ENCODE results near the gene VAV1. TPM values are rescaled to one million over a fixed set of nuclear protein-coding genes. Genes with fewer than 3 reads are reported as not detected.

Gene VAV1
- total and polyA plus RNA-seq, 2 of the 13 experiments (the other 11 are each of a cell fraction or from before 2014, with no cell fraction given), result not detected

DNA sequence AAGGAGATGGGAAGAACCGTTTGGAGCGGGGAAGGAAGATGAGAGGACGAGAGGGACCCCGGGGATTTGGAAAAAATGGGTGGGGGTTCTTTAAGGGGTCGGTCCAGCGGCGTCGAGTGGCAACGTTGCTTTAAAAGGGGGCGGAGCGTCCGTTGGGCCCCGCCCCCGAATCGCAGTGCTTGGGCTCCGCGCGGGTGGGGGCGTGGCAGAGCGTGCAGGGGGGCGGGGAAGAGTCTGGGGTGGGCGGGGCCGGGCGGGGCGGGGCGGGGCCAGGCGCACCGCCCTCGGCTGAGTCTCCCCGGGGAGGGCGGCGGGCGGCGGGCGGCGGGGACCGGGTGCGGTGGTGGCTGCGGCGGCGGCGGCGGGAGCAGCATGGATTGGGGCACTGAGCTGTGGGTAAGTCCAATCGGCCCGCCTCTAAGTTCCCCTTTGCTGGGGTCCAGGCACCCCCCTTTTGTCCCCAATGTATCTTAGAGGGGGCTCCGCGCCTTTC, 33.1 kb upstream of the VAV1 start, which contains the start of gene TRIP10:
TRIP10 (plus strand) TSS at position 291 of the 493 bp plus-strand sequence; CDS start at position 373, 82 bp downstream.
- ChIA-PET CTCF (ENCODE audit: low intra/inter-chr PET ratio, low total read pairs) (interaction anchor here (3.1 to 3.4 kb wide), 3 partner anchors 14 to 124 kb away, joined by 17 to 31 read pairs (median 25); no protein-coding TSS in a partner anchor), POLR2A (interaction anchor here (1.4 to 5.4 kb wide), 4 partner anchors 14 to 124 kb away, joined by 11 to 278 read pairs (median 51); partner anchors contain the start of gene C3)
- Histone ChIP-seq H4K20me1 (ENCODE audit: insufficient read depth, low read length) (peaks cover 16% of the 10 kb centered on the region), H3K4me3 (replicated peaks in 1 of 3; ENCODE audit: insufficient read depth in 1 of 3, low read depth in 2 of 3, low read length in 3 of 3) (peak within 1 kb of the TSS; percentile 89 to 100 (median 92)), H3K27ac (ENCODE audit: extremely low read length, insufficient read depth, low read length) (peak within 1 kb of the TSS; percentile 80), H3K79me2 (ENCODE audit: insufficient read depth, low read length) (peaks cover 32% of the 10 kb centered on the region), H3K9me3 (ENCODE audit: low read length) (no peaks in the 10 kb centered on the region), H3K36me3 (replicated peaks in 1 of 2; ENCODE audit: control insufficient read depth in 1 of 2, insufficient read depth in 2 of 2, low read length in 2 of 2) (peaks cover 4 to 17% of the 10 kb centered on the region in 2 experiments; a peak in 4 of 5 replicates), H3K4me1 (ENCODE audit: insufficient read depth, low read length) (peaks cover 62% of the 10 kb centered on the region), H3K4me2 (ENCODE audit: low read depth, low read length) (peak within 1 kb of the TSS; percentile 93), H3K9ac (ENCODE audit: insufficient read depth, low read depth, low read length) (peak within 1 kb of the TSS; percentile 76), H2AFZ (ENCODE audit: low read length) (no peak within 1 kb of the TSS), H3K27me3 (ENCODE audit: control insufficient read depth in 1 of 2, insufficient read depth in 2 of 2, low read length in 2 of 2) (no peaks in the 10 kb centered on the region; a peak in 1 of 5 replicates)
- 2% methylated on average over 24 of the region's 47 CpGs for WGBS (ENCODE audit: low lambda C conversion rate)
- intact Hi-C loops (cut with micrococcal nuclease; ENCODE audit: unreplicated experiment), result loop anchor here (10.0 kb wide), 1 partner anchor 1135 kb away; the partner anchor contains the start of gene PRR36
- no peak for FAIRE-seq
- DNase-seq (ENCODE audit: low spot score), result peak; percentile 68
- no peak for ATAC-seq
- no TSS peak for BruUV-seq (replicated peaks)
- in situ Hi-C loops (cut with HindIII; ENCODE audit: extremely low pct_ligation_motif_present, low pct_unique_long_range_greater_than_20kb), result loop anchor here (5.0 kb wide), 1 partner anchor 123 kb away; no protein-coding TSS in a partner anchor
- TF ChIP-seq ZNF333 (CRISPR knock-in tag; IDR thresholded peaks at IDR 0.05; ENCODE audit: borderline replicate concordance) (0 out of 2 replicates have a peak, but pooled peaks have one; percentile 7), ZNF674 (CRISPR knock-in tag; IDR thresholded peaks at IDR 0.05; ENCODE audit: low read depth) (no peak), MAZ (IDR thresholded peaks at IDR 0.05; ENCODE audit: borderline replicate concordance, low read depth, low read length) (peak; percentile 26; the same call in 1 of the 2 replicates), MAZ (CRISPR knock-in tag; IDR thresholded peaks at IDR 0.05; ENCODE audit: low read depth) (no peak), SP4 (CRISPR knock-in tag; IDR thresholded peaks at IDR 0.05) (peak; percentile 16; the same call in 1 of the 2 replicates), ETV6 (CRISPR knock-in tag; conservative IDR thresholded peaks at IDR 0.05) (no peak), RBFOX2 (IDR thresholded peaks at IDR 0.05; ENCODE audit: low read depth, low read length) (0 out of 2 replicates have a peak, but pooled peaks have one; percentile 27), ZNF451 (CRISPR knock-in tag; IDR thresholded peaks at IDR 0.05) (no peak), ZNF569 (CRISPR knock-in tag; IDR thresholded peaks at IDR 0.05; ENCODE audit: borderline replicate concordance) (no peak)
- TF ChIP-seq, protein P1, sequence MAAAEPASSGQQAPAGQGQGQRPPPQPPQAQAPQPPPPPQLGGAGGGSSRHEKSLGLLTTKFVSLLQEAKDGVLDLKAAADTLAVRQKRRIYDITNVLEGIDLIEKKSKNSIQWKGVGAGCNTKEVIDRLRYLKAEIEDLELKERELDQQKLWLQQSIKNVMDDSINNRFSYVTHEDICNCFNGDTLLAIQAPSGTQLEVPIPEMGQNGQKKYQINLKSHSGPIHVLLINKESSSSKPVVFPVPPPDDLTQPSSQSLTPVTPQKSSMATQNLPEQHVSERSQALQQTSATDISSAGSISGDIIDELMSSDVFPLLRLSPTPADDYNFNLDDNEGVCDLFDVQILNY (CRISPR knock-in tag; conservative IDR thresholded peaks at IDR 0.05), result no peak
- TF ChIP-seq, protein P2, sequence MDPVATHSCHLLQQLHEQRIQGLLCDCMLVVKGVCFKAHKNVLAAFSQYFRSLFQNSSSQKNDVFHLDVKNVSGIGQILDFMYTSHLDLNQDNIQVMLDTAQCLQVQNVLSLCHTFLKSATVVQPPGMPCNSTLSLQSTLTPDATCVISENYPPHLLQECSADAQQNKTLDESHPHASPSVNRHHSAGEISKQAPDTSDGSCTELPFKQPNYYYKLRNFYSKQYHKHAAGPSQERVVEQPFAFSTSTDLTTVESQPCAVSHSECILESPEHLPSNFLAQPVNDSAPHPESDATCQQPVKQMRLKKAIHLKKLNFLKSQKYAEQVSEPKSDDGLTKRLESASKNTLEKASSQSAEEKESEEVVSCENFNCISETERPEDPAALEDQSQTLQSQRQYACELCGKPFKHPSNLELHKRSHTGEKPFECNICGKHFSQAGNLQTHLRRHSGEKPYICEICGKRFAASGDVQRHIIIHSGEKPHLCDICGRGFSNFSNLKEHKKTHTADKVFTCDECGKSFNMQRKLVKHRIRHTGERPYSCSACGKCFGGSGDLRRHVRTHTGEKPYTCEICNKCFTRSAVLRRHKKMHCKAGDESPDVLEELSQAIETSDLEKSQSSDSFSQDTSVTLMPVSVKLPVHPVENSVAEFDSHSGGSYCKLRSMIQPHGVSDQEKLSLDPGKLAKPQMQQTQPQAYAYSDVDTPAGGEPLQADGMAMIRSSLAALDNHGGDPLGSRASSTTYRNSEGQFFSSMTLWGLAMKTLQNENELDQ (CRISPR knock-in tag; IDR thresholded peaks at IDR 0.05; ENCODE audit: borderline replicate concordance), result no peak
- TF ChIP-seq, protein P3, sequence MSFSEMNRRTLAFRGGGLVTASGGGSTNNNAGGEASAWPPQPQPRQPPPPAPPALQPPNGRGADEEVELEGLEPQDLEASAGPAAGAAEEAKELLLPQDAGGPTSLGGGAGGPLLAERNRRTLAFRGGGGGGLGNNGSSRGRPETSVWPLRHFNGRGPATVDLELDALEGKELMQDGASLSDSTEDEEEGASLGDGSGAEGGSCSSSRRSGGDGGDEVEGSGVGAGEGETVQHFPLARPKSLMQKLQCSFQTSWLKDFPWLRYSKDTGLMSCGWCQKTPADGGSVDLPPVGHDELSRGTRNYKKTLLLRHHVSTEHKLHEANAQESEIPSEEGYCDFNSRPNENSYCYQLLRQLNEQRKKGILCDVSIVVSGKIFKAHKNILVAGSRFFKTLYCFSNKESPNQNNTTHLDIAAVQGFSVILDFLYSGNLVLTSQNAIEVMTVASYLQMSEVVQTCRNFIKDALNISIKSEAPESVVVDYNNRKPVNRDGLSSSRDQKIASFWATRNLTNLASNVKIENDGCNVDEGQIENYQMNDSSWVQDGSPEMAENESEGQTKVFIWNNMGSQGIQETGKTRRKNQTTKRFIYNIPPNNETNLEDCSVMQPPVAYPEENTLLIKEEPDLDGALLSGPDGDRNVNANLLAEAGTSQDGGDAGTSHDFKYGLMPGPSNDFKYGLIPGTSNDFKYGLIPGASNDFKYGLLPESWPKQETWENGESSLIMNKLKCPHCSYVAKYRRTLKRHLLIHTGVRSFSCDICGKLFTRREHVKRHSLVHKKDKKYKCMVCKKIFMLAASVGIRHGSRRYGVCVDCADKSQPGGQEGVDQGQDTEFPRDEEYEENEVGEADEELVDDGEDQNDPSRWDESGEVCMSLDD (CRISPR knock-in tag; IDR thresholded peaks at IDR 0.05; ENCODE audit: borderline replicate concordance), result no peak
- TF ChIP-seq, protein P4, sequence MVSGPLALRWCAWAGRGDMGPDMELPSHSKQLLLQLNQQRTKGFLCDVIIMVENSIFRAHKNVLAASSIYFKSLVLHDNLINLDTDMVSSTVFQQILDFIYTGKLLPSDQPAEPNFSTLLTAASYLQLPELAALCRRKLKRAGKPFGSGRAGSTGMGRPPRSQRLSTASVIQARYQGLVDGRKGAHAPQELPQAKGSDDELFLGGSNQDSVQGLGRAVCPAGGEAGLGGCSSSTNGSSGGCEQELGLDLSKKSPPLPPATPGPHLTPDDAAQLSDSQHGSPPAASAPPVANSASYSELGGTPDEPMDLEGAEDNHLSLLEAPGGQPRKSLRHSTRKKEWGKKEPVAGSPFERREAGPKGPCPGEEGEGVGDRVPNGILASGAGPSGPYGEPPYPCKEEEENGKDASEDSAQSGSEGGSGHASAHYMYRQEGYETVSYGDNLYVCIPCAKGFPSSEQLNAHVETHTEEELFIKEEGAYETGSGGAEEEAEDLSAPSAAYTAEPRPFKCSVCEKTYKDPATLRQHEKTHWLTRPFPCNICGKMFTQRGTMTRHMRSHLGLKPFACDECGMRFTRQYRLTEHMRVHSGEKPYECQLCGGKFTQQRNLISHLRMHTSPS (CRISPR knock-in tag; IDR thresholded peaks at IDR 0.05; ENCODE audit: low read depth), result no peak
